K562 (cell line): Measurements from ENCODE around the gene CACNG3. TPM values are rescaled to one million over a fixed set of nuclear protein-coding genes. Genes with fewer than 3 reads are reported as not detected.

Source experiments
- ATAC-seq: fragments of 200-7000 bp; cut with Tn5 transposase; 3 replicates; pipeline ENCODE4 v1.9.1; 2020; ENCODE audit warnings: moderate library complexity
- BruUV-seq: library from RNA; stranded (reverse); fragments of 400-500 nt; replicated peaks from 2 replicates; lab custom pipeline; 2021; lab: Mats Ljungman, UMichigan
- CTCF ChIA-PET: fragments of 300-600 bp; formaldehyde crosslinking; extraction: SDS; loops from one replicate; lab custom pipeline; 2021; ENCODE audit warnings: low intra/inter-chr PET ratio; lab: Yijun Ruan, JAX
- POLR2A ChIA-PET: fragments of 300-600, 350-650 bp; sonication (Branson Sonifier 250); formaldehyde crosslinking; extraction: SDS; loops from one replicate; lab custom pipeline; 2021; ENCODE audit warnings: antibody characterized with exemption, inconsistent platforms; lab: Yijun Ruan, JAX
- DNase-seq, 4 experiments: peaks; one replicate each; pipeline versions ENCODE4 v3.0.0 to v3.0.0-alpha.2; 2011 to 2018; ENCODE audit warnings: low spot score in 3 of 4, mixed read lengths in 3 of 4; ENCODE audit errors: extremely low read depth in 1 of 4
- FAIRE-seq: peaks from 2 replicates; lab custom pipeline; 2011; peaks lifted over from hg19 to GRCh38; lab: Jason Lieb, UNC
- H2AFZ ChIP-seq: 2 replicates; pipeline ENCODE4 v1.6.0; 2011; ENCODE audit warnings: low read depth, low read length, control low read depth, inconsistent platforms
- H3K27ac ChIP-seq: fragments of 200-600 bp; 3 replicates; pipeline ENCODE4 v1.8.0; 2011; ENCODE audit warnings: low read depth, mild to moderate bottlenecking, control low read depth, inconsistent platforms, low read length, moderate library complexity, mixed read lengths; ENCODE audit errors: extremely low read depth
- H3K27me3 ChIP-seq, 2 experiments: fragments of 300-600 bp in 1 of 2; 2 replicates in 1 of 2; 3 replicates in 1 of 2; pipeline versions ENCODE4 v1.6.0 to v1.8.0; 2011; ENCODE audit warnings: inconsistent platforms in 2 of 2, low read length in 2 of 2, mild to moderate bottlenecking in 1 of 2, mixed read lengths in 1 of 2, moderate library complexity in 1 of 2; ENCODE audit not compliant: control insufficient read depth in 2 of 2, insufficient read depth in 2 of 2
- H3K36me3 ChIP-seq: fragments of 300-600 bp; 3 replicates; pipeline ENCODE4 v1.8.0; 2011; ENCODE audit warnings: mild to moderate bottlenecking, low read length, inconsistent platforms; ENCODE audit not compliant: control insufficient read depth, insufficient read depth
- H3K4me1 ChIP-seq, 2 experiments: fragments of 200-600 bp in 1 of 2; replicated peaks in 1 of 2; 2 replicates in 1 of 2; 3 replicates in 1 of 2; pipeline versions ENCODE4 v1.5.1 to v1.8.0; 2011; ENCODE audit warnings: inconsistent platforms in 2 of 2, low read length in 2 of 2, mild to moderate bottlenecking in 1 of 2, mixed read lengths in 1 of 2, moderate library complexity in 1 of 2; ENCODE audit not compliant: control insufficient read depth in 2 of 2, insufficient read depth in 2 of 2
- H3K4me2 ChIP-seq: 2 replicates; pipeline ENCODE4 v1.6.1; 2011; ENCODE audit warnings: low read length, control low read depth, inconsistent platforms, mixed read lengths; ENCODE audit not compliant: insufficient read depth
- H3K4me3 ChIP-seq: fragments of 200-600 bp; sonication (generic), shearing (Covaris generic); 2 replicates; pipeline ENCODE4 v1.5.1; 2016; ENCODE audit warnings: control low read depth, inconsistent platforms
- H3K79me2 ChIP-seq: fragments of 200-600 bp; 3 replicates; pipeline ENCODE4 v1.8.0; 2011; ENCODE audit warnings: low read length, inconsistent platforms; ENCODE audit not compliant: control insufficient read depth, insufficient read depth
- H3K9ac ChIP-seq, 2 experiments: 2 replicates each; pipeline versions ENCODE4 v1.6.0 to v1.6.1; 2011; ENCODE audit warnings: low read depth in 2 of 2, low read length in 2 of 2, control low read depth in 1 of 2, inconsistent platforms in 1 of 2, mild to moderate bottlenecking in 1 of 2, mixed read lengths in 1 of 2; ENCODE audit not compliant: insufficient read depth in 1 of 2
- H3K9me1 ChIP-seq: one replicate; pipeline ENCODE4 v1.6.0; 2011; ENCODE audit warnings: inconsistent platforms, mild to moderate bottlenecking, low read length, moderate library complexity; ENCODE audit not compliant: control insufficient read depth, insufficient read depth
- H3K9me3 ChIP-seq: replicated peaks from 2 replicates; pipeline ENCODE4 v1.5.1; 2011; ENCODE audit warnings: low read depth, low read length, inconsistent platforms; ENCODE audit not compliant: control insufficient read depth, insufficient read depth
- H4K20me1 ChIP-seq: replicated peaks from 2 replicates; pipeline ENCODE4 v1.6.1; 2011; ENCODE audit warnings: low read length, inconsistent platforms, mixed read lengths; ENCODE audit not compliant: control insufficient read depth, insufficient read depth
- CHD1 ChIP-seq: fragments of 200-600 bp; sonication (generic); IDR thresholded peaks from one replicate; pipeline ENCODE4 v1.6.1; 2012; ENCODE audit warnings: mild to moderate bottlenecking, moderate library complexity, low read length, inconsistent platforms
- FOXA1 ChIP-seq: fragments of 450-650 bp; IDR thresholded peaks from 2 replicates; pipeline ENCODE4 v1.6.1; 2016; ENCODE audit warnings: mild to moderate bottlenecking, borderline replicate concordance
- KAT8 ChIP-seq: fragments of 450-650 bp; IDR thresholded peaks from 2 replicates; pipeline ENCODE4 v1.6.1; 2016; ENCODE audit warnings: low read depth, mild to moderate bottlenecking
- PHF8 ChIP-seq: fragments of 200-600 bp; sonication (generic); IDR thresholded peaks from 2 replicates; pipeline ENCODE4 v1.6.1; 2012; ENCODE audit warnings: mixed run types, mild to moderate bottlenecking, inconsistent platforms, low read length, moderate library complexity, borderline replicate concordance
- SMARCC2 ChIP-seq: fragments of 450-650 bp; IDR thresholded peaks from 2 replicates; pipeline ENCODE4 v1.6.1; 2017; ENCODE audit warnings: antibody characterized with exemption, moderate library complexity, mild to moderate bottlenecking, low read depth
- THRAP3 ChIP-seq: fragments of 450-650 bp; IDR thresholded peaks from 2 replicates; pipeline ENCODE4 v1.6.1; 2016; ENCODE audit warnings: mild to moderate bottlenecking, inconsistent platforms, borderline replicate concordance
- YY1 ChIP-seq, 3 experiments: IDR thresholded peaks; 2 replicates each; pipeline ENCODE4 v1.6.1; 2011; ENCODE audit warnings: low read length in 2 of 3, mild to moderate bottlenecking in 2 of 3, moderate library complexity in 2 of 3, borderline replicate concordance in 1 of 3, control low read depth in 1 of 3, low read depth in 1 of 3; ENCODE audit not compliant: insufficient read depth in 3 of 3, insufficient replicate concordance in 2 of 3, control insufficient read depth in 1 of 3, insufficient read length in 1 of 3; ENCODE audit errors: extremely low read depth in 1 of 3
- ZNF384 ChIP-seq: IDR thresholded peaks from 2 replicates; pipeline ENCODE4 v1.6.1; 2012; ENCODE audit warnings: low read depth, low read length, improper control_type of control experiment
- ZNF644 ChIP-seq: fragments of 200-800 bp; sonication (Bioruptor generic); IDR thresholded peaks from 2 replicates; pipeline ENCODE4 v1.6.1; 2016; ENCODE audit warnings: low read depth, missing genetic modification characterization, missing compliant biosample characterization
- WGBS: fragments of 100-300 bp; shearing (Covaris generic); methylation state at CpG from one replicate; pipeline ENCODE4 v1.1.6; 2016; ENCODE audit warnings: low coverage, mixed read lengths; ENCODE audit not compliant: insufficient coverage; ENCODE audit errors: missing lambda C conversion rate; 5-methylcytosine and 5-hydroxymethylcytosine counted together
- in situ Hi-C: fragments of 300-500 bp; cut with MboI; formaldehyde crosslinking; loops from 4 replicates; pipeline ENCODE4 v1.15.0; 2018; ENCODE audit warnings: inconsistent platforms, mixed read lengths
- intact Hi-C: fragments of 100-400 bp; cut with micrococcal nuclease; formaldehyde crosslinking; loops from 2 replicates; pipeline ENCODE4 v1.14.2; 2022
- polyA plus RNA-seq, 8 experiments: library from polyadenylated mRNA; depleted of rRNA in 4 of 8; stranded (reverse) in 5 of 8; unstranded in 3 of 8; fragments of >200 nt; fragmentation: Nextera tagmentation in 2 of 8; fragmentation: Illumina TruSeq in 1 of 8; extraction: Ambion mirVana in 2 of 8; extraction: Trizol in 1 of 8; gene quantifications; 2 replicates each; pipeline versions ENCODE4 v1.2.1 to v1.2.3, GENCODE V29; 2011 to 2014; ENCODE audit warnings: inconsistent platforms in 1 of 8, missing spikeins in 1 of 8
- total RNA-seq, 7 experiments: library from RNA; depleted of rRNA in 6 of 7; stranded (reverse); fragments of >200 nt in 6 of 7; fragmentation: Illumina TruSeq in 2 of 7; extraction: Trizol in 2 of 7; gene quantifications; 2 replicates each; pipeline versions ENCODE4 v1.2.1 to v1.2.3, GENCODE V29; 2011 to 2021; ENCODE audit warnings: low replicate concordance in 1 of 7
- TF ChIP-seq, protein P1 (sequence below): fragments of 450-650 bp; IDR thresholded peaks from one replicate; pipeline ENCODE4 v1.6.1; 2018; ENCODE audit warnings: mild to moderate bottlenecking, moderate library complexity; ENCODE audit not compliant: partially characterized antibody
- TF ChIP-seq, protein P2 (sequence below): fragments of 450-650 bp; formaldehyde crosslinking; IDR thresholded peaks from 2 replicates; pipeline ENCODE4 v1.4.0; 2022; ENCODE audit warnings: mild to moderate bottlenecking, moderate library complexity
- TF ChIP-seq, protein P3 (sequence below): fragments of 250-450 bp; sonication (Bioruptor Pico); IDR thresholded peaks from 2 replicates; pipeline ENCODE4 v1.8.0; 2022; ENCODE audit warnings: moderate library complexity, mild to moderate bottlenecking, inconsistent platforms

The CACNG3 gene
- total and polyA plus RNA-seq, 9 of the 15 experiments (the other 6 are each of a cell fraction or from before 2014, with no cell fraction given) = not detected

DNA sequence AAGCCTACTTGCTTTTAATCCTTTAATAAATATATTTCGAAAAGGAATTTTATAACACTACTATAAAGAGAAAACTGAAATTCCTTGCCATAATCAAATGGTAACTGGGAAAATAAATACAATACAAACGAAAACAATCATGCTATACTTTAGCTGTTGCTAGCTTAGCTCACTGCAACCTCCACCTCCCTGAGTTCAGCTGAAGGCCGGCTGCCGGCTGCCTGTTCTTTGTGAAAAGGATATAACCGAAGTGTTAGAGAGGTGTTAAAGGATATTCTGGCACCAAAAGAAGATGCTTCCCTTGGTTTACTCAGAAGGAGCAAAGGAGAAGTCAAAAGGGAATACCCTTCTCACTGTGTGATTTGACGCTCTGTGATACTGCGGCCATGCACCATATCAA is 108.5 kb downstream of the CACNG3 start:
- H3K79me2 ChIP-seq = no peaks in the 10 kb centered on the region
- ChIA-PET POLR2A (interaction anchor here (0.7 kb wide), 1 partner anchor 108 kb away, joined by 3 read pairs; no protein-coding TSS in a partner anchor), CTCF (no interaction called here)
- no peaks in the 10 kb centered on the region for H3K36me3 ChIP-seq
- H3K27ac ChIP-seq = no peak overlapping the region
- FAIRE-seq (no peak), ATAC-seq (no peak), DNase-seq (no peak)
- 1% methylated on average over 7 of the region's 7 CpGs for WGBS
- no TSS peak for BruUV-seq
- no peaks in the 10 kb centered on the region for H3K4me1 ChIP-seq
- H3K27me3 ChIP-seq = peaks cover 9 to 49% of the 10 kb centered on the region in 2 experiments
- no peak for TF ChIP-seq SMARCC2
- TF ChIP-seq ZNF384 = no peak
- TF ChIP-seq PHF8 = no peak
- no peak for TF ChIP-seq FOXA1
- no peak for TF ChIP-seq THRAP3
- no peak for TF ChIP-seq YY1 (IDR thresholded peaks at IDR 0.05; ENCODE audit: borderline replicate concordance in 1 of 3, control insufficient read depth in 1 of 3, extremely low read depth in 1 of 3, insufficient read depth in 3 of 3, insufficient read length in 1 of 3, insufficient replicate concordance in 2 of 3, low read depth in 1 of 3, low read length in 2 of 3)
- TF ChIP-seq, protein P1, sequence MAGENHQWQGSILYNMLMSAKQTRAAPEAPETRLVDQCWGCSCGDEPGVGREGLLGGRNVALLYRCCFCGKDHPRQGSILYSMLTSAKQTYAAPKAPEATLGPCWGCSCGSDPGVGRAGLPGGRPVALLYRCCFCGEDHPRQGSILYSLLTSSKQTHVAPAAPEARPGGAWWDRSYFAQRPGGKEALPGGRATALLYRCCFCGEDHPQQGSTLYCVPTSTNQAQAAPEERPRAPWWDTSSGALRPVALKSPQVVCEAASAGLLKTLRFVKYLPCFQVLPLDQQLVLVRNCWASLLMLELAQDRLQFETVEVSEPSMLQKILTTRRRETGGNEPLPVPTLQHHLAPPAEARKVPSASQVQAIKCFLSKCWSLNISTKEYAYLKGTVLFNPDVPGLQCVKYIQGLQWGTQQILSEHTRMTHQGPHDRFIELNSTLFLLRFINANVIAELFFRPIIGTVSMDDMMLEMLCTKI = no peak
- no peak for TF ChIP-seq CHD1
- no peak for TF ChIP-seq KAT8
- TF ChIP-seq, protein P2, sequence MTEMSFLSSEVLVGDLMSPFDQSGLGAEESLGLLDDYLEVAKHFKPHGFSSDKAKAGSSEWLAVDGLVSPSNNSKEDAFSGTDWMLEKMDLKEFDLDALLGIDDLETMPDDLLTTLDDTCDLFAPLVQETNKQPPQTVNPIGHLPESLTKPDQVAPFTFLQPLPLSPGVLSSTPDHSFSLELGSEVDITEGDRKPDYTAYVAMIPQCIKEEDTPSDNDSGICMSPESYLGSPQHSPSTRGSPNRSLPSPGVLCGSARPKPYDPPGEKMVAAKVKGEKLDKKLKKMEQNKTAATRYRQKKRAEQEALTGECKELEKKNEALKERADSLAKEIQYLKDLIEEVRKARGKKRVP = no peak
- no peak for TF ChIP-seq ZNF644 (tag)
- TF ChIP-seq, protein P3, sequence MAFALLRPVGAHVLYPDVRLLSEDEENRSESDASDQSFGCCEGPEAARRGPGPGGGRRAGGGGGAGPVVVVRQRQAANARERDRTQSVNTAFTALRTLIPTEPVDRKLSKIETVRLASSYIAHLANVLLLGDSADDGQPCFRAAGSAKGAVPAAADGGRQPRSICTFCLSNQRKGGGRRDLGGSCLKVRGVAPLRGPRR (CRISPR knock-in tag) = no peak
- no peaks in the 10 kb centered on the region for H3K9me3 ChIP-seq
- no peak overlapping the region for H2AFZ ChIP-seq
- H3K4me2 ChIP-seq = no peak overlapping the region
- H3K9ac ChIP-seq = no peak overlapping the region
- H4K20me1 ChIP-seq = peaks cover 3% of the 10 kb centered on the region; the same call in 1 of the 2 replicates
- H3K4me3 ChIP-seq = no peak overlapping the region
- intact Hi-C loops = no loop called here
- H3K9me1 ChIP-seq = no peaks in the 10 kb centered on the region
- in situ Hi-C loops = no loop called here
